Mononuclear cell (primary cell): ENCODE measurements around the gene TREML1. TPM values are rescaled to one million over a fixed set of nuclear protein-coding genes. Genes with fewer than 3 reads are reported as not detected.

Source experiments
- H3K27me3 ChIP-seq: 2 replicates; pipeline ENCODE4 v1.6.0; 2011; ENCODE audit warnings: low read length, control low read depth; ENCODE audit not compliant: insufficient read depth
- H3K4me1 ChIP-seq: 2 replicates; pipeline ENCODE4 v1.5.1; 2011; ENCODE audit warnings: mild to moderate bottlenecking, low read length, control low read depth; ENCODE audit not compliant: insufficient read depth
- H3K4me3 ChIP-seq: 2 replicates; pipeline ENCODE4 v1.5.1; 2011; ENCODE audit warnings: mild to moderate bottlenecking, low read length, moderate library complexity
- H3K9me3 ChIP-seq: 2 replicates; pipeline ENCODE4 v1.5.1; 2011; ENCODE audit warnings: low read depth, mild to moderate bottlenecking, control low read depth, low read length
- total RNA-seq: library from RNA; depleted of rRNA; stranded (reverse); fragments of >200 nt; gene quantifications from one replicate; pipeline ENCODE4 v1.2.3, GENCODE V29; 2012

The TREML1 gene
- total RNA-seq, 1 donor = 41.7 TPM

DNA sequence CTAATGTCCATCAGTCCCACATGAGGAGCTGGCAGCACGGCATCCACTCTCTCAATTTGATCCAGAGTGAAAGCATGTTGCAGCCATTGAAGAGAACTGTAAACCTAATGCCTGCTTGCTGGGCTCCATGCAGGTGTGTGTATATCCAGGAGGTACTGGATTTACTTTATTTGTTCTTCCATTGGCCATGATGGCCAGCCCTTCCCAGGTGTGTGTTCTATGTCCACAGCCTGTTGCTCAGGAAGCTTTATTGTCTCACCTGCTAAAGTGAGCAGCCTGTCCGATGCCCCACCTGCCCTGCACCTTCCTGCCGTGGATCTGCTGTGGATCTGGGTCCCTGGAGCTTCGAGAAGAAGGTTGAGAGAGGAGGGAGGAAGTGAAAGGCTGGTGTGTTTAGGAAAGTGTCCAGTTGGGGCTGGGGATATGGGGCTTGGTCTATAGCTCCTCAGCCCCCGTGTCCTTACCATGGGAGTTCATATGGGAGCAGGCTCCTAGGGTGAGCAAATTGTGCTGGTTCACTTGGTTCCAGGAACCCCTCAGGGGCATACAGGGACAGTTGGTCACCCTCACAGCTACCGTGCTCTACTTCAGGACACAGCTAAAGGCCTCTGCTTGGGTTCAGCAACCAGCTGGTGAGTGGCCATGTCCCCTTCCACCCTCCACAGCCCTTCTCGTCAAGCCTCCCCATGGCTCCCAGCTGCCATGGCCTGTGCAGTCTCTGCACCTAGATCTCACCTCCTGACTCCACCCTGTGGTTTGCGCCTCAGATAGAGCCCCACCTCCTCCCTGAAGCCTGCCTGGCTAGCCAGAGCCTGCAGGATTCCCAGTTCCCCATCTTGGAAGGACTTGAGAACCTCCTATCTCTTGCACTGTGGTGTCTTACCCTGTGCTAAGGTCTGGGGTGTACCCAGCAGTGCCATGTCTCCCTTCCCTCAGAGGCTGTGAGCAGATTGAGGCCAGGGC, 34.1 kb upstream of the TREML1 start:
- peaks cover 47% of the 10 kb centered on the region for H3K4me1 ChIP-seq

DNA sequence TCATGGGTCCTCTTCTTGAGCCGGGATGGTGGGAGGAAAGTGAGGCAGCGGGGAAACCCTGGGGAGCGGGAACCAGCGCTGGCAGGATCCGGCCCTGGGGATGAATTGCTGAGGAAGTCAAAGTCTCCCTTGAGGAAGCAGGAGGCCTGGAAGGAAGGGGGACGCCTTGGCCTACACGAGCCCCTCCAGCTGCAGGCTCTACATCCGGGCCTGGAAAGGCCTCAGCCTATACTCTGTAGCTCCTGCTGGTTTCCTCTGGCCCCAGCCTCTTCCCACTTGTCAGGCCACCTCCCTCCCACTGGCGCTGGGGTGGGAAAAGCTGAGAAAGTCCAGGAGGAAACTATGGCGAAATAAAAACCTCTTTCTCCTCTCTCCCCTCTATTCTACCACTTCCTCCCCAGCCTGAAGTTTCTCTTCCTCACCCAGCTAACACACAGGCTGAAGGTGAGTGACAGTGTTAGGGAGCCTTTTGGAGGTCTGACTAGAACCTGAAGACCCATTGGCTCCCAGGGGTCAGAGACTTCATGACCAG, 31.9 kb upstream of the TREML1 start:
- H3K4me3 ChIP-seq = no peak overlapping the region
- H3K9me3 ChIP-seq = peaks cover 8% of the 10 kb centered on the region
- H3K27me3 ChIP-seq = no peaks in the 10 kb centered on the region
- peaks cover 60% of the 10 kb centered on the region for H3K4me1 ChIP-seq

More for the DNA sequence above, 34.1 kb upstream of the TREML1 start:
- no peaks in the 10 kb centered on the region for H3K27me3 ChIP-seq
- no peak overlapping the region for H3K4me3 ChIP-seq
- peaks cover 8% of the 10 kb centered on the region for H3K9me3 ChIP-seq

DNA sequence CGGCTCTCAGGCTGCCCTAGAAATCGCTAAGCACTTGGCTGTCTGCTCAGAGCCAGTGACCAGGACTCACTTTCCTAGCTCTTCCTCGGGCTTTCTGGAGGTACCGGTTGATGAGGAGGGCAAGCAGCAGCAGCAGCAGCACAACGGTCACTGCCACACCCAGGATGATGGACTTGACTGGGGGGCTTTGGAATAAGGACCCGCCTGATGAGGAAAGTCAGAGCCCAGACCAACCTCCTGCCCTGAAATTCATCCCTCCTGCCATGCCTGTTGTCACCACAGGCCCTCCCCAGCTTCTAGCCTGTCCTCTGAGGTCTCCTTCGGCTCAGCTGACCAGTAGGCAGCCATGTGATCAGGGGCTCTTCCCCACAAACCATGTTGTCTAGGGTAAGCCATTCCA, 30.6 kb upstream of the TREML1 start:
- H3K4me3 ChIP-seq = no peak overlapping the region
- peaks cover 4% of the 10 kb centered on the region for H3K9me3 ChIP-seq
- no peaks in the 10 kb centered on the region for H3K27me3 ChIP-seq
- peaks cover 60% of the 10 kb centered on the region for H3K4me1 ChIP-seq

DNA sequence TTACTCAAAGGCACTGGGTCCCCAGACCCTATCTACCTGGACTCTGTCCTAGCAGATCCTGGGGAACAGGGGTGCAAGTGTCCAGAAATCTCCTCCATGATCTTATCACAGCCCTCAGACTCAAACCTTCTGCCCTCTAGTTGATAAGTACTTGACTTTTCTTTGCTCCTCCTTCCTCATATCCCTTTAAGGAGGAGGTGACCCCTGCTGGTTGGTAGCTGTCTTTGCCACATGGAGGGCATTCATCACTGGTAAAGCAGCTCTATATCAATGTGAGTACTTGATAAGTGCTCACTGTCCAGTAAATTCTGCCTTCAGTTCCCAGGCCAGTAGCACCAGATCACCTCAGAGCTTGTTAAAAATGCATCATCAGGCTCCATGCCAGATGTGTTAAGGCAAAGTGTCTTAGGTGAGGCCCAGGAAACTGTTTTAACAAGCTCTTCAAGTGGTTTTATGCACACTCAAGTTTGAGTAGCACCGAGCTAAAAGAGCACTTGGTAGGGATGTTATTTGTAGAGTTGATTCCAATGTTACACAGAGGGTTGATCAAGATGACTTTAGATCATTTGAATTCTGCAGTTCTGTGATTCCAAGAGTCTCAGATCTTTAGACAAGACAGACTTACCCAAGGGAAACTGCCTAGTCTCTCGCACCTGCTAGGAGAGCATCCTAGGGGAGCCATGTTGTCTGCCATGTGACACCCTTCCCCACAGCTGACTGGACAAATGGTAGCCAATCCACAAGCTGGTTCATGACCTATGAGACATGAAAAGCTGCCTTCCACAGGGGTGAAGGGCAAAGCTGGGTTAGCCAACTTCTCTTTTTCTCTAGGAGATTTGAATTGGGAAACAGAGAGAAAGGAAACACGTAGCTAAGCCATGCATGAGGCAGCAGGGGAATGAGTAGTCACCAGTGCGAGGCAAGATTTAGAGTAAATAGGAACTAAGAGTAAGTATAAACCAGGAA, 28.2 kb upstream of the TREML1 start:
- Histone ChIP-seq H3K9me3 (no peaks in the 10 kb centered on the region), H3K4me3 (no peak overlapping the region), H3K27me3 (no peaks in the 10 kb centered on the region), H3K4me1 (peaks cover 46% of the 10 kb centered on the region)

DNA sequence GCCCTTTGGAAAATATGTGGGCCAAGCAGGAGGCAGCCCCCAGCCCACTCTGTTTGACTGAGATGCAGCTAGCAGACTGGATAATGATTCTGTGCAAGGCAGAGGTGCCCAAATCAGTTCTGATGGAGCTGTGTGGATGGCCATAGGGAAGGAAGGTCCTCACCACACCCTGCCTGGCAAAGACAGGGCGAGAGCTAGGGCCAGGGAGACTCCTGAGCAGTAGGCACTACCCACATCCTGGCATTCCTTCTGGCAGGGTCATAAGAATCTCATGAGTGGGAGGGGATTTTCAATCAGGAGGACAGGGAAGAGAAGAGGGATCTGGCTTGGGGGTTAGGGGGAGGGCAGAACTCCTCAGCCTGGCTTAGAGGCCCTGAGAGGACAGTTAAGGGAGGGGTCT, 27.4 kb upstream of the TREML1 start:
- no peaks in the 10 kb centered on the region for H3K9me3 ChIP-seq
- H3K27me3 ChIP-seq = peaks cover 5% of the 10 kb centered on the region
- H3K4me3 ChIP-seq = no peak overlapping the region
- peaks cover 38% of the 10 kb centered on the region for H3K4me1 ChIP-seq

DNA sequence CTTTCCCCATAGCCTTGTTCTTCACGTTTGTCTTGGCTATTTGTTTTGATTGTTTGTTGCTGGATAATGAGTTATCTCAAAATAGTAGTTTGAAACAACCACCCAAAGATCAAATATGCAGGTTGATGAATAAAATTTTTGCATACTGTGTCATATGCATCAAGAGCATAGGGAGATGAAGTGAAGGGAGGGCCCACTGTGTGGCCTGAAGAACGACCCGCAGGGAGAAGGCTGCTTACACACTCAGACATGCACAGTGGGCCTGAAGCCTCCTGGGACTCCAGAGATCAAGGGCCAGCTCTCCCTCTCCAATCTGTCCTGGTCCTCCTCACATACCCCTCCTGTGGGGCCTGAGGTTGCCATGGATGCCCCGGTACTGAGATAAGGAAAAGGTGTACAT, 25.0 kb upstream of the TREML1 start:
- peaks cover 19% of the 10 kb centered on the region for H3K4me1 ChIP-seq
- no peak overlapping the region for H3K4me3 ChIP-seq
- H3K9me3 ChIP-seq = no peaks in the 10 kb centered on the region
- peaks cover 7% of the 10 kb centered on the region for H3K27me3 ChIP-seq

DNA sequence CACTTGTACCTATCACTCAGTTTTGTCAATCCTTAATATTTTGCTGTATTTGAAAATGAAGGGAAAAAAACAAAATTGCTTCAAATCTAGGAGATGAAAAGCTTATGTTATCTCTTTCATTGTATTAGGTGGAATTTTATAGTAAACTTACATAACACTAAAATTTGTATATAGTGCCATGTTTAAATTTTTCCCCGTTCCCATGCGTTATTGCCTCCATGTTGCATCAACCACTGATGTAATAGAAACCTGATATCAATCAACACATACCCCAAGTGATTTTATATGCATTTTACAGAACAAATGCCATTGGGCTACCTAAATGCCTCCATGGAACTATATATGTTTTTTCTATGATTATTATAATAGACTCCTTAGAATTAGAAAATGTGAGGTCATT, 23.5 kb upstream of the TREML1 start:
- Histone ChIP-seq H3K4me3 (no peak overlapping the region), H3K27me3 (peaks cover 7% of the 10 kb centered on the region), H3K9me3 (no peaks in the 10 kb centered on the region), H3K4me1 (peaks cover 12% of the 10 kb centered on the region)

DNA sequence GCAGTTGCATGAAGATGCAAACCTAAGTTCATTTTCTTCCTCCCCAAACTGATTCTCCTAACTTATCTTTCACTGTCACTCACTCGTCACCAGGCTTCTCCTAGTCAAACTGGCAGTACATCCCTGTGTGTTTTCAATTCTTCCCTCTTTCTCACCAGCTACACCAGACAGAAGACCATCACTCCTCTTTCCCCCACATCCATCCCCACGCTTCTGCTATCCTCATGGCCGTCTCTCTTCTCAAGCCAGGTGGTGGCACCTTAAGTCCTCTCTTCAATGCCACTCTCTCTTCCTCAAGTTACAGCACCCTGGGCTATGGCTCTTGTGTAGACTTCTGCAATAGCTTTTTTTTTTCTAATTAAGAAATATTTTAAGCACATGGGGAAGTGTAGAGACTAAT, 23.1 kb upstream of the TREML1 start:
- Histone ChIP-seq H3K9me3 (no peaks in the 10 kb centered on the region), H3K4me3 (no peak overlapping the region), H3K4me1 (peaks cover 8% of the 10 kb centered on the region), H3K27me3 (peaks cover 7% of the 10 kb centered on the region)

DNA sequence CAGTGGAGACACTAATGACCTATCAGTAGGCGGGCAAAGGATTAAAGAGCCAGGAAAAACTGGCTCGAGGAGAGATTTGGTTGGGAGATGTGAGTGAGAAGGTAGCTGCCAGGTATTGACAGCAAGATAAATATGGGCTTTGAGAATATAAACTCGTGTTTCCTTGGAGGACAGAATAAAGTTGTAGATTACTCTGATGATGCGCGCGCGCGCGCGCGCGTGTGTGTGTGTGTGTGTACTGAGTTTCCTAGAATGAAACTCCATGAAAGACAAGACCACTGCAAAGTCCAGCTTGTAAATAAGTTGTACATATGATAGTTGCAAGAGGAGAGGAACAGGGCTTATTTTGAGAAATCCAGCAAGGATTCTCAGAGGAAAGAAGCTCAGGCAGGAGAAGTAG, 22.0 kb upstream of the TREML1 start:
- no peaks in the 10 kb centered on the region for H3K4me1 ChIP-seq
- H3K9me3 ChIP-seq = no peaks in the 10 kb centered on the region

DNA sequence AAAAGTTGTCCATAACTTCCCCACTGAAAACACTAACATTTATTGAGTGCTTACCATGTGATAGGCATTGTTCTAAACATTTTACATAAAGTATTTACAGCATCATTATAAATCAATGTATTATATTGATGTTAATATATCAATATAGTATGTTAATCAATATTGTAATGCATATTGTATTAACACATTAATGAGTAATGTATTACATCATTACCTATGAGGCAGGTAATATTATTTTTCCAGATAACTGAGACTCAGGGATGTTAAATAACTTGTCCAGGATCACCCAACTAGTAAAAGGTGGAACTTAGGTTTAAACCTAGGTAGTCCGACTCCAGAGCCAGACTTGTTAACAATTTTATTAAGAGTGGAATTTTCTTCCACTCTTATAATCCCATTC, 20.9 kb upstream of the TREML1 start:
- Histone ChIP-seq H3K9me3 (no peaks in the 10 kb centered on the region), H3K4me3 (no peak overlapping the region), H3K27me3 (peaks cover 7% of the 10 kb centered on the region), H3K4me1 (no peaks in the 10 kb centered on the region)

More for the DNA sequence above, 22.0 kb upstream of the TREML1 start:
- Histone ChIP-seq H3K4me3 (no peak overlapping the region), H3K27me3 (peaks cover 7% of the 10 kb centered on the region)

DNA sequence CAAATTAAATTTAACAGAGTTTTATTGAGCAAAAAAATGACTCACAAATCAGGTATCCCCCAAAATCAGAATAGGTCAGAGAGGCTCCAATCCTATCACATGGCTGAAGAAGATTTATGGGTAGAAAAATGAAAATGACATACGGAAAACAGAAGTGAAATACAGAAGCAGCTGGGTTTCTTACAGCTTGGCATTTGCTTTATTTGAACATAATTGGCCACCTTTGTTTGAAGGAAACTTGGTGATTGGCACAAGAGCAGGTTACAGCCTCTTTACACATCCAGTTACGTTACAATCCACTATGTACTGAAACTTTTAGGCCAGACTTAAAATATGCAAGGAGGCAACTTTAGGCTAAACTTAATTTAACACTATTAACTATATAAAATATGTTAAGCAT, 20.5 kb upstream of the TREML1 start:
- Histone ChIP-seq H3K4me1 (no peaks in the 10 kb centered on the region), H3K4me3 (no peak overlapping the region), H3K9me3 (no peaks in the 10 kb centered on the region), H3K27me3 (peaks cover 7% of the 10 kb centered on the region)

DNA sequence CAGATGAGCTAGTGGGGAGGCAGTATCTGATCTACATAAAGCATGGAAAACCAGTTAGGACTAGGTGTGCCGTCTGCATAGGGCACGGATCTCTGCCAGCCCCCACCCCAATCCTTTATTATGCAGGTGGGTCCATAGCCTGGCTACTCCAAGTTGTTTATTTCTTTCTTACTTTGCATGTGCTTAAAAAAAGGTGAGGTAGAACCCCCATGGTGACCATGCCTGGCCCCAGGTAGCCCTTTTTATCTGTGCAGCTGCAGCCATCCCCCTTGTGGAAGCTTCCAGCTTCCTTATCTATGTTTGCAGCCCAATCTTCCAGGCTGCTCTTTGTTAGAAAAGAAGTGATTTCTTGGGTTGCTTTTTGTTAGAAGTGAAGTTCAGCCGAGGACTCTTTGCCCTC, 17.8 kb upstream of the TREML1 start:
- Histone ChIP-seq H3K9me3 (no peaks in the 10 kb centered on the region), H3K4me3 (no peak overlapping the region), H3K4me1 (no peaks in the 10 kb centered on the region), H3K27me3 (peaks cover 5% of the 10 kb centered on the region)

DNA sequence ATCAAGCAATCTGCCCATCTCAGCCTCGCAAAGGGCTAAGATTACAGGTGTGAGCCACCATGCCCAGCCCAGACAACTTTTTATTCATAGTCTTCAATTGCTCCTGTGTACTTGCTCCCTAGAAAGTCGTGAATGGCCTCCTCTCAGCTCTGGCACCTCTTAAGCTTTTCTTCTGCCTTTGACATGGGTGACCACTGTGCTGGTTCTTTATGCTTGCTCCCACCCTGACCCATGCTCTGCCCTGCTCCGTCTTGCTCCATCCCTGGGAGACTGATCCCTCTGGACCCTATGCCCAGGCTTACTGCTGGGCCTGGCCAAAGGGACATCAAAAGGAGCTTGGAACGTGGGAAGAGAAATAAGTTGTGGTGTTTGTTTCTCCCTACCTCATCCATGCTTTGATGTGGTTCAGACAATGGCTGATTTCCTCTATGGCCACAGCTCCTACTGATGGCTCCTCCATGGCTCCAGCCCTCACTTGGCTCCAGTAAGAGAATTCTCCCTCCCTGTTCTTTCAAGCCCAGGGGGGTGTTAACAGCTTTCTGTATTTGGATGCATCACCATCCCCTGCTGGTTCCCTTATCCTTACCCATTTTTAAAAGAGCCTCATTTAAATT, 16.5 kb upstream of the TREML1 start:
- Histone ChIP-seq H3K27me3 (no peaks in the 10 kb centered on the region), H3K4me3 (no peak overlapping the region), H3K9me3 (no peaks in the 10 kb centered on the region), H3K4me1 (no peaks in the 10 kb centered on the region)

DNA sequence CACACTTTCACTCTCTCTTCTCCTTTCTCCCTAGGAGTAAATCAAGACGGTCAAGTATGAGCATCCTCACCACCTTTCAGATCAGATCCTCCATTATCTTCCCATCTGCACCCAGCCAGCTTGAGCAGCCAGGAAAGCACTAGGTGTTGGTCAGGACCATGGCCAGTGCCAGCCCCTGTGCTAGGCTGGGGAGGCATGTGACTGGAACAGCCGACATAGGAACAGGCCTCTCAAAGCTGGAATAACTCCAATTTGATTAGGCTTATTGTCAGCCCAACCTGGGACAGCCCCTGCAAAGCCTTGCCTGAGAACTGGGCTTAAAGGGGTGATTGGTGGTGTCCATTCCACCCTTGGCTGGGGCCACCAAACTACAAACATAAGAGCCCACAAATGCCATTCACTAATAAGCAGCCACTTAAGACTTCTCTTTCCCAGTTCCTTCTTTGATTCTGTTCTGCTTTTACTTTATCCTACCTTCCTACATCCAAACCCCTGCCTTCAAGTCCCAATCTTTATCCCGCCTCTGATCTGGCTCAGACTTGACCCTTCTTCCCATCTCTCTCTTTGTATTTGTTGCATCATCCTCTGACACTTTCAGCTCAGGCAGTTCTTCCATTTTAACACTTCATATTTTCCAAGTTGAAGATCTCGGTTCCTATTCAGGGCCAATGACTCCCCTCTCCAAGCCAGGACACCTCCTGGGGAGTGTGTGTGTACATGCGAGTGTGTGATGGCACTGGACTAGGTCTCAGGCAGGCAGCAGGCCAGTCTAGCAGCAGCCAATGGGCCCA, 13.2 kb upstream of the TREML1 start:
- H3K9me3 ChIP-seq = no peaks in the 10 kb centered on the region
- peaks cover 7% of the 10 kb centered on the region for H3K4me1 ChIP-seq
- no peak overlapping the region for H3K4me3 ChIP-seq
- H3K27me3 ChIP-seq = no peaks in the 10 kb centered on the region
